CD4-positive, alpha-beta T cell treated with Interleukin-21 for 1 hour (primary cell): ENCODE data around the gene OR56A4.

Source experiments
- DNase-seq: peaks from one replicate; pipeline ENCODE4 v3.0.0-alpha.2; 2020

OR56A4 gene

DNA sequence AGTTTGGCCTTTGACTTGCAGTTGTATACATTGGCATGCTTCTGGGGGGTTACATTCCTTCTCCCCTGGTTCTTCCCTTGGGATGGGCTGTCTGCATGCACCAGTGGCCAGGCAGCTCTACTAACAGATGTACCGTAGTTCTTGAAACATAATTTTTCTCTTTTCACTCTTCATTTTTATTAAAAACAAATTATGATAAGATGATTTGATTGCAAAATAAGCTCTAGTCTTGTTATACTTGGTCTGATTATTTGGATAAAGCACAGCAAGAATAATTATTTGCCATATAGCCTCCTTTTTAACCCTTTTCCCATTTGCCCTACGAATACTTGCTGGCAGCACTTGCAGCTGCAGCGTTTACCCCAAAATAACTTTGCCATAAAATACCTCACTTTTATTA is 51.2 kb downstream of the OR56A4 start:
- no peak for DNase-seq
